HG03175 (cell line): ENCODE results near the gene CDK11A.

ENCODE experiments used
- ATAC-seq: cut with Tn5 transposase; IDR thresholded peaks from one replicate; pipeline ENCODE4 v1.9.1; 2021; ENCODE audit warnings: mild to moderate bottlenecking, moderate library complexity; ENCODE audit not compliant: unreplicated experiment

The CDK11A gene

DNA sequence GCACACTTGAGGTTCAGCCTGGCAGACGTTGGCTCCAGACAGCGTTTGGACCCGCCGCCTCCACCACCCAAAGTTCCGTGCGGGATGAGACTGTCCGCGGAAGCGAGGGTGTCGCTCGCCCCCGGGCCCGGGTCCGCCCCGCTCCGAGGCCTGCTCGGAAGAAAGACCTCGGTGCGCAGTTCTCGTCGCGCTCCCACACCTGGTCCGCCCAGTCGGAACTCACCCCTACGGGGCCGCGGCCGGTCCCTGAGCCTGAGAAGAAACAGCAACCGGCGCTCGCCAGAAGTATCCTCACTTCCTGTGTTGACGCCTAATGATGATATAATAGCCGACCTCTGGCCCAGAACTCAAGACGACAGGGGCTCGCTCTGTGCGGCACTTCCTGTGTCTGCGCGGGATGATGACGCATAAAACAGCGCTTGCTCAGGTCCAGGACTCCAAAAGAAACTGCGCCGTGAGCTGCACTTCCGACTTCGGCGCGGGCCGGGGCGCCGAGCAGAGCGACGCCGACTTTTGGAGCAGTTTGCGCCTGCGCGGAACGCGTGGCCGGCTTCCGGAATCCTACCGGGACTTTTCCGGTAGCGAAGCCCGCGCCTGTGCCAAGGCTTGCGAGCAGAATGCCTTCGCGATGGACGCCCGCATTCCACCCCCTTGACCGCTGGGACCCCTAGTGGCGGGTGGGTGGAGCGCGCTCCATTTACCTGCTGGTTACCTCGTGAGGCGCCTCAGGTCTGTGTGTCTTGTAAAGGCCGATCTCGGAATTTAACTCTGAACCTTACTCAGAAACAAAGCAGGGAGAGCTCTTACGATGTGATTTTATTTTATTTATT is at the start of gene CDK11A:
Gene CDK11A, minus strand, starts transcription at position 323 of the 830 bp plus-strand sequence. CDS start 1,539 bp downstream, outside the sequence.
- ATAC-seq = peak; percentile 94

DNA sequence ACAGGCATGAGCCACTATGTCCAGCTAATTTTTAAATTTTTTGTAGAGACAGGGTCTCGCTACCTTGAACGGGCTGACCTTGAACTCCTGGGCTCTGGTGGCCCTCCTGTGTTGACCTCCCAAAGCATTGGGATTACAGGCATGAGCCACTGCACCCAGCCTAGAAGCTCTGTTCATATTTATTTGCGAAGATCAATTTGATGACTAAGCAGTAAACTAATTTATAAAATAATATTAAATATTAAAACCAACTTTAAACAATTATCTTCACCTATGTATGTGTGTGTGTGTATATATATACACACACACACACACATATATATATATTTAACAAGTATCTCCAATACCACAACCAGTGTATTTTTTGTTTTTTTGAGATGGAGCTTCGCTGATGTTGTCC is 49.7 kb upstream of the CDK11A start:
- no peak for ATAC-seq

DNA sequence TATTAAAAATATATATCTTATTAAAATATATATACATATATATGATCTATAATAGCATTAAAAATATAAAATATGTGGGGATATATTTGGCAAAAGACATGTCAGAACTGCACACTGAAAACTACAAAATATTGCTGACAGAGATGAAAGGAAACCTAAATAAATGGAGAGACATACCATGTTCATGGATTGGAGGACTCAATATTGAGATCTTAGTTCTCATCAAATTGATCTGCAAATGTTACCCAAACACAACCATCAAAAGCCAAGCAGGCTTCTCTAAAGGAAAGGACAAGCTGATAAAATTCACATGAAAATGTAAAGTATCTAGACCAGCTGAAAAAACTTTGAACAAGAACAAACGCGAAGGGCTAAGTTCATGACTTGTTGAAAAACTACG is 46.9 kb upstream of the CDK11A start:
- ATAC-seq = no peak

DNA sequence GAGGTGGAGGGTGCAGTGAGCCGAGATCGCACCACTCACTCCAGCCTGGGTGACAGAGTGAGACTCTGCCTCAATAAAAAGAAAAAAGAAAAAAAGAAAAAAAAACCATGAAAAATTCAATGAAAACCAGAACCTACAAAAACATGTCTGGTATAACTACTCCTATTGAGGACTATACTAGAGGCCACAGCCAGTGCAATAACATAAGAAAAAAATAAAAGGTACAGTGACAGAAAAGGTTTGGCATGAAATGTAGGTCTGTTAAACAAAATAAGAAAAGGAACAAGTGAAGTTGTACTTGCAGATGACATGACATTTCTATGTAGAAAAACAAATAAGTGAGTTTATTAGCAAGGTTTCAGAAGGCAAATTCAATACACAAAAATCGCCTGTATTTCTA is 45.9 kb upstream of the CDK11A start:
- no peak for ATAC-seq

DNA sequence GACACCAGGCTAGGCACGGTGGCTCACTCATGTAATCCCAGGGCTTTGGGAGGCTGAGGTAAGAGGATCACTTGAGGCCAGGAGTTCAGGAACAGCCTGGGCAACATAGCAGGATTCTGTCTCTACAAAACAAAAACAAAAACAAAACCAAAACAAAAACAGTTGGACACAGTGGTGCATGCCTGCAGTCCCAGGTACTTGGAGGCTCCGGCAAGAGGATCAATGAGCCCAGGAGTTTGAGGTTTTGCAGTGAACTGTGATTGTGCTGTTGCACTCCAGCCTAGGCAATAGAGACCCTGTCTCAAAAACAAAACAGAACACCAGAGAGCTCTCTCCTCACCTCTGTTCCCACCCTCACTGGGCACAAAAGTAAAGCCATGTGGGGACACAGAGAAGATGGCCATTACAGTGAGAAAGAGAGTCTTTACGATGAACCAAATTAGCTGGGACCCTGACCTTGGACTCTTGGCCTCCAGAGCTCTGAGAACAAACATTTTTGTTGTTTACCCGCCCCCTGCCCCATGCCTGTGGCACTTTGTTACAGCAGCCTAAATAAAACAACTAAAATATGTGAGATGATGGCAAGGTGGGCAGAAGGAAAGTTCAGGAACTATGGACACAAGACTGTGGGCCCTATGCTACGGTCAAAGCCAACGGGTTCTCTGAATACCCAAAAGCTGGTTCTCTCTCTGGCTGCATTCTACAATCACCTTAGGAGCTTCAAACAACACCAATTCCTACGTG is 44.3 kb upstream of the CDK11A start:
- no peak for ATAC-seq

DNA sequence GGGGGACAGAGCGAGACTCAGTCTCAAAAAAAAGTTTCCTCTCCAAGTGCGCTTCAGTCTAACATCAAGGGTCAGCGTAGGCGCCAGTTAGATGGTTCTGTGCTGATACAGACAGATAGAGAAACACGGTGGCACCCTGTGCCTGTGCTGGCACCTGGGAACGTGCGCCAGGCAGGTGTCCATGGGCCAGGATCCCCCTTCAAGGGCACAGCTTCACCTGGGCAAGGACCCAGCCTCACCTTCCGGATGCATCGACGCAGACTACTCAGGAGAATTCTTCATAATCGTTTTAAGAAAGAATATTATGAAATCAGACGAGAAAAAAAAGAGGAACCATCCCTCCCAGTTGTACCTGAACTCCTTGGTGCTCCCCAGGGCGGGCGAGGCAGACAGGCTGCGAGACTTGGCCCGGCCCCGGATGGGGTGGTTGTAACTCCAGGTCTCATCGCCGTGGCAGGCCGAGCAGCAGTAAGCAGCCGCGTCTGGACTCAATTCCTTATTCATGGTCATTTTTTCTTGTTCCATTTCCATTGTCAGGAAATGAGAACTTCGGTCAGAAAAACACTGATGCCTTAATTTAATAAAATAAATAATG is 40.8 kb upstream of the CDK11A start:
- ATAC-seq = no peak

DNA sequence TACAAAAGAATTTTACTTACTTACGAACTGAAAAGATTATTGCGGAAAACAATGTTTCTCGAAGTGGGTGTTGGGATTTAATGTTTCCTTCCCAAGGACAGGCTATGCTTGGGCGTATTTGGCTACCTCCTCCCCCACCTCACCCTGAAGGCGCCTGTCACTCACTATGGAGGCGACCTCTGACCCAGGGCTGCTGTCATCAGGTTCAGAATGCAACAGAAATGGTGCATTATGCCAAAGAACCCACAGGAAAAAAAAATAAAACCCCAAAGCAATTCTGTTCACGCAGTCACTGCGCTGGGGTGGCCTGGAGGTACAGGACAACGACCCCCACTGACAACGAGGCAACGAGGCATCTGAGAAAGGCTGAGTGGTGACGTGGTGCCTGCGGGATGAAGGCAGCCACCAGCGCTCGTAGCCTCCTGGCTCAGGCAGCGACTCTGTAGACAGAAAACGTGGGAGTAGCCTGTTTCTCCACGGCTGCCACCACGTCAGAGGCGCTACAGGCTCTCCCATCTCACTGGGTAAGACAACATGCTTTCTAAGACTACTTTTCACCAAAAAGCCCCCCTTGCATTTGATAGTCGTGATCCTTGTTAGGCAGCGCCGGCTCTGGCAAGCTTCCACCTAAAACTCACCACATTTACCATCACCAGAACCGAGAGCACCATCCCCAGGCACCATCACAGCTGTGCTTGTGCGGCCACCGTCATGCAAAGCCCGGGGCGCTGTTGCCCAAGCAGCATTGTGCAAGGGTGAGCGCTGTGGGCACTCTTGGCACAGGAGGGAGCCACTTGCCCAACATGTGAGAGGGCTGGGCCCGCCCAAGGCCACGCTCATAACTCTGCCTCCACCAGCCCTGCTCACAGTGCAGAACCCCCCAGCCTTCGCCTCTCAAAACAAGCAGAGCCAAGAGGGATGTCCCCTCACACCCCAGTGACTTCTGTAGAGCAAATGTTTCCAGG is 39.8 kb upstream of the CDK11A start:
- no peak for ATAC-seq

DNA sequence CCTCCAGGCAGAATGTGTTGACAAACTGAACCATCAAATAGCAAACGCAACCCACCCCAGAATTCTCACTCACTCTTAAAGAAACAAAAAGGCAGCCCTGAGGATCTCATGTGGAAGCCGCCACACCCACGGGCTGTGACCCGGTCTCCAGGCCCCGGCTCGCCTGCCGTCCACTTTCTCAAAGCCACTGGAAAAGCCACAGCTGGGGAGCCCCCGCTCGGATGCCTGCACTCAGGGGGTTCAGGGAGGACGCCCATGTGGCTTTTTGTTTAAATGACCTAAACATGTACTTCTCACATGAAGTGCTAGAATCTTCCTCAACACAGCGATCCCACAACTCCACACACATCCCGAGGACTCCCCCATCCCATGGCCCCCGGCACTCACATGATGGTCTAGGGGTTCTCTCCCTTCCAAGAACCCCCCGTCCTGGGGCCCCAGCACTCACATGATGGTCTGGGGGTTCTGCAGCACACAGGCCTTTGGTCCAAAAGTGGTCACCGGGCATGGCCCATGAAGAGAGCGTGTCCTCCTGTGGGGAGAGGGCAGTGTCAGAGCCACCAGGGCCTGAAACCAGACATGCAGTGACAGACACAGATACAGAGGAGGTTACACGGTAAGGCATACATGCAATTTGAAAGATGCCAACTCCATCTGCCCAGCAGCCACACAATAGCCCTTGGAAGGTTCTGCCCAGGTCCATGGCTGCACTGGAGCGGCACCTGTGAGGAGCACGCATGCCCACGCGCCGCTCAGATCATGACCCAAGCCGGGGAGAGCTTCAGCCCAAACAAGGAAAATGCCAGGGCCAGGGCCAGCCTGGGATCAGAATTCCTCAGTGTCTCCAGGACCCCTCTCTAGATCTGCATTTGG is 37.6 kb upstream of the CDK11A start:
- no peak for ATAC-seq

DNA sequence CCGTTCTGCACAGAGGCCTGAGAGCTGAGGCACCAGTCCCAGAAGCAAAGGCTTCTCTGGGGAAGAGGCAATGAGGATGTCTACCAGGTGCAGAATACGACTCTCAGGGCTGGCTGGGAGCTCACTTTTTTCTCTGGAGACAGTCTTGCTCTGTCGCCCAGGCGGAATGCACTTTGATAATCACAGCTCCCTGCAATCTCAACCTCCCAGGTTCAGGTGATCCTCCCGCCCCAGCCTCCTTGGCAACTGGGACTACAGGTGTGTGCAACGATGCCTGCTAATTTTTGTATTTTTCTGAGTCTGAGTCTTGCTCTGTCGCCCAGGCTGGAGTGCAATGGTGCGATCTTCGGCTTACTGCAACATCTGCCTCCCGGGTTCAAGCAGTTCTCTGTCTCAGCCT is 36.6 kb upstream of the CDK11A start:
- ATAC-seq = no peak

DNA sequence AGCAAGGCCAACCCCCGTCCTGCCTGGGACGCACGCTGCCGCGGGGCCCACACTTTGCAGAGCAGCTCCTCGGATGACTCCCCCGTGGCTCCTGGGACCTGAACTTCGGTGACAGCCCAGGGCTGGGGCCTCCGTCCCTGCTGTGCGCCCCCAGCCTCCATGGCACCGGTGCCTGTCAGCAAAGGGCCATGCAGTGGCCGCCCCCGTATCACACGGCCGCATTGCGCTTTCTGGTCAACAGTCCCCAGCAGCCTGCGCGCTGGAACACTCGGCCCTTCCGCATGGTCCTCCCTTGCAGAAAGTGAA is 36.1 kb upstream of the CDK11A start:
- ATAC-seq = no peak

DNA sequence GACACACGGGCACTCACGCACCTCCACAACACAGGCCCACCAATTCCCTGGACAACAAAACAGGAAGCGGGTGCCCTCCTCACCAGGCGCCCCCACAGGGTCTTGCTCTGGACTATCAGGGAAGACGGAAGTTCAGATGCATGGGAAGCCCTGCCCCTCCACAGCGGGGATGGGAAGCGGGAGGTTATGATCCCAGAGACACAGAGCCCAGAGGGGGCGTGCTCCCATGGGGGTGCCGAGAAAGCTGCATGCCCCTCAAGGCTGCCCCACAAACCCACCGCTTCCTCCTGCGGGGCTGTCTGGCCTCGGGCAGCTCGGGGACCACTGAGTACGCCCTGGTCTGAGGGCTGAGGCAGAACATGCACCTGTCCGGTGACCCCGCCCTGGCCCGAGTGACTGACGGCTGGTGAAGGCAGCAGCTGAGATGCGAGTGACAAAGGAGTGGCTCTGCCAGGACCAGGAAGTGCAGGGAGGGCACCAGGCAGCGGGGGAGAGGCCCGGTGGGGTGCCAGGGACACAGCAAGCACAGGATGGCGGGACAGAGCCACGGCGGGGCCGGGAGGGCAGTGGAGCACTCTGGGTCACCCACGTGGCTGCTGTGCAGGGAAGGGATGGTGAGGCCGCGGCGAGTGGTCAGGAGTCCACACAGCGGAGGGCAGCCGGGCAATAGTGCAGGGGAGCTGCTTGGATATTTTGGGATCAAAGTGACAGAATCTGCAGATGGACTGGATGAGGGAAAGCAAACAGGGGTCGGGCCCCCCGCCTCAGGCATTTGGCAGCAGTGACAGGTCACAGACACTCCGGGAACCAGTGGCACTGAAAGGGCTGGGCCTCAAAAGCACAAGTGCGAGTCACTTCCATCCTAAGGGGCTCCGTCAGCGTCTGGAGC is 35.5 kb upstream of the CDK11A start:
- ATAC-seq = no peak

DNA sequence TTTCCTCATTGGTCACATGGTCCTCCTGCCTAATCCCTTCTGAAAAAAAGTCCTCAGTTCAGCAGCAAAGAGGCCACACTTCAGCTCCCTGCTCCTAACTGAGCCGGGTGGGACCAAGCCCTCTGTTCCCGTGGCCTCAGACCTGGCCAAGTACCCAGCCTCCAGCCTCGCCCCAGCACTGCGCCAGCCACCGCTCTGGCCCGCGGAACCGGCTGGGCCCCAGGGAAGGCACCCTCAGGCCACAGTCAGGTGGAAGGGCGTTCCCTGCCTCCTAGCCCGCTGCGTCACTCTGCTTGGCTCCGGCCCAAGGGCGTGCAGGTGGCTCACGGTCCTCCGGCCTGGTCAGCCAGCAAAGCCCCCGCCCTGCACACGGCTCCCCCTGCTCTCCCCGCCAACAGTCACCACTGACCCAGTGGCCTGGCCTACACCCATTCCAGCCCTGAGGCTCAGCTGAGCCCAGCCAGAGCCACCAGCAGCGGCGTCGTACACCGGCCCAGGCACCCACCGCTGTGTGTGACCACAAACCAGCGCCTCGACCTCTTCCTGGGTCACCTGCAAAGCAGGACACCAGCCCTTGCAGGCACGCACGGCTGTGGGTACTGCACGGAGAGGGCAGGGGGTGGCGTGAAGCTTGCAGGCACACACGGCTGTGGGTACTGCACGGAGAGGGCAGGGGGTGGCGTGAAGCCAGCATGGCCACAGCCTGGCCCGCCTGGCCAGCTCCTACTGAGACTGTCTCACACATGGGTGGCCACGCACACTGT is 34.7 kb upstream of the CDK11A start:
- ATAC-seq = no peak

DNA sequence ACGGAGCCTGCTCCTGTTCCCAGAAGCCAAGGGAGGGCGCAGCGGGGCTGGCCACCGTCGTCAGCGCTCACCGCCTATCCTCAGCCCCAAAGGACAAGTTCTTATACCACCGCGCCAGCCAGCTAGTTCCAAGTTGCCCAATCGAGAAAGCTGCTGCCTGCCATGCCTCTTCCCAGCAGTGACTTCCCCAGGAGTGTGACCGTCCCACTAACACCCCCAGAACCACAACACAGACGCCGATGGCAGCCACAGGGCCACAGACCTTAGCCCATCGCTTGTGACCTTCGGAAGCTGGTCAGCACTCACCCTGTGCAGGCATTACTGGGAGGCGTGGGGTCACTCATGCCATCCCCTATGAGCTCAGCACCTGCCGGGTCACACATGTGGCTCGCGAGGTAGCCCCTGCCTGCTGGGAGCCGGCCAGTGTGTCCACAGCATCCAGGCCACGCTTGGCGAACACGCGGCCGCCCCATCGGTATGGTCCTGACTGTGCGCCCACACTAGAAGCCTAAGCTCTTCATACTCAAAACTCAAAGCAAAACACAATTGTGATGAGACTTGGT is 34.0 kb upstream of the CDK11A start:
- ATAC-seq = no peak

DNA sequence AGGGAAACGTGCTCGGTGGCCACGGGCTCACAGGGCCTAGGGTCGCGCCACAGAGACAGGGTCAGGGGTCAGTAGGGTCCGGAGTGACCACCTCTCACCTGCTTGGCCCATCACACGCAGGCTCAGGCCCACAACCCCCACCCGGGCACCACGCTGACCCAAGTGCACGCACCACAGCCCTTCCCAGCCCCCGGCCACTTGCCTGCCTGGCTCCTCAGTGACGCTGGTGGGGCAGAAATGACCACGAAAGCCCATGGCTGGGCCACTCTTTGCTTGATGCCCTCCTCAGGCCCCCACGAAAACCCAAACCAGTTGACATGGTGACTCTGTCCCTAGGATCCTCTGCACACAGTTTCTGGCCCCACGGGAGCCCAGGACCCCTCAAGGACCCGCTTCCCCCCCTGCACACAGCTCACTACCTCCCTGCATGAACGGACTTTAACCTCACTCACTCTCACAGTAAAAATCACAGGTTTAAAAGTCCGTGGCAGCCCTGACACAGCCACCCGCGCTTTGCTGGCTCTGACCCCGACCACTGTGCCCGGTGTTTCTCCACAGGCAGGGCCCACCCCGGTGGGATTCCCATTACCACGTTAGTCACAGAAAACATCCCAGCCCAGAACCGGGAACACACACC is 33.4 kb upstream of the CDK11A start:
- ATAC-seq = no peak

DNA sequence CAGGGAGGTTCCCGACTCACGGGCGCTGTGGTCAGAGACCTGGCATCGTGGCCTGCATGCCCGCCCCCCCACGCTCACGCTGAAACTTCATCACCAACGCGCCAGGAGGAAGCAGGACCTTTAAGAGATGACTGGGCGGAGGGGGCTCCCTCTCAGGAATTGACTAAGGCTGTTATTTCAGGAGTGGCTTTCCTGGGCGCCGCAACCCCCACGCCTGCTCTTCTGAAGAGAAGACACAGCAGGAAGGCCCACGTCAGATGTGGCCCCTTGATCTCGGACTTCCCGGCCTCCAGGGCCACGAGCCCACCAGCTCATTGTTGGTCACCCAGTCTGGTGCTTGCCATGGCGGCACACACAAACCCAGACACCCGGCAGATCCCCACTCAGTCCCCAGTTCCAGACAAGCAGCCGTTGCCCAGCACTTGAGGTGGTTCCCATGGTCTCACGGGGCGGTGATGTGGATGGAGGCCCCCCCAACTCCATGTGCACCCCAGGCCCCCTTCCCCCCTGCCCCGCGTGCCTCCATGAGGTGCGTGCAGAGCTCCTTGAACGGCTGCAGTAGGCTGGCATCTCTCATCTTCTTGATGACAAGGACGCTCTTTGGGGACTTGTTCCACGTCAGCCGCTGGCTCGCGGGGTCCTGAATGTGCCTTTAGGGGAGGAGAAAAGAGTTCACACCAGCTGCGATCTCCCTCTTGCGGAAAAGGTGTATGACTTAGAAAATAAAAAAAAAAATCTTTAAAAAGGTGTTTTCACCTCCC is 32.7 kb upstream of the CDK11A start:
- ATAC-seq = no peak

DNA sequence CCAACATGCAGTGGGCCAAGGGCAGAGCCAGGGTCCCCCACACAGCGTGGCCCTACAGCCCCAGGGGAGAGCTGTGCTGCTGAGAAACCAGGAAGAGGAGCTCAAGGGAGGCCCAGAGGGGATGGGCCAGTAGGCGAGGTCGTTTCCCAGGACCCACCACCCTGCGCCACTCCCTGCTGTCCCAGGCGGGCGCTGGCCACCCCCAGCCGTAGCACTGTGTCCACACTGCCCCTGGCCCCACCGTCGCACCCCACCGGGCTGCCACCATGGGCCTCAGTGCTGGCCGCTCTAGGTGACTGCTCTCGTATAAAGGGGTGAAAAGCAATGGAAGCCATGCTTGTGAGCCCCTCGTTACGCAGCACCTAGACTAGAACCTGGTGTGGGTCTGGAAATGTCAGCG is 31.7 kb upstream of the CDK11A start:
- no peak for ATAC-seq

DNA sequence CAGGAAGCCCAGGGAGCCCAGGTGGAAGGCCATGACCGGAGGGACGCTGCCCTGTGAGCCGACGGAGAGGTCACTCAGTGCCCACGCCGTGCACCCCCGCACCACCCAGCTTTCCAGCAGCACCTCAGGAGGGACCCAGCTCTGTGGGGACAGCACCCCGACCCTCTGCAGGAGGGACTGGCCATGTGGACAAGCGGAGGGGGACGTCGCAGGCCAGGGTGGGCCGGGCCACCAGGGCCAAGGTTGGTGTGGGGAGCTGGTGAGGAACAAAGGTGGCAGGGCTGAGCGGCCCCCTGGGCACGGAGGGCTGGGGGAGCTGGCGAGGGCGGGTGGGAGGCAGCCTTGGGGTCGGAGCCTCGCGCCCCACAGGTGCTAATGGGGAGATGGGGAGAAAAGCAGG is 31.3 kb upstream of the CDK11A start:
- no peak for ATAC-seq
